Measurements from ENCODE around the gene CASS4.
"Not testable (repeated sequence)": the region's sequence is repeated elsewhere in the genome, so short reads cannot be mapped to it uniquely, and the experiment has no call there.

Gene CASS4

GRCh38 chr20:56411759-56412472, at the start of gene CASS4:
CASS4 (plus strand) TSS chr20:56412260; CDS start chr20:56412459, 199 bp downstream.
- peak; percentile 88 for DNase-seq

- no peak for DNase-seq
These were observed 49.1 kb upstream of the CASS4 start for GRCh38 chr20:56362833-56363413.

GRCh38 chr20:56363491-56363890, 48.6 kb upstream of the CASS4 start:
- no peak for DNase-seq

- no peak for DNase-seq
These were observed 43.5 kb upstream of the CASS4 start for GRCh38 chr20:56368351-56369134.

GRCh38 chr20:56369179-56369578, 42.9 kb upstream of the CASS4 start:
- no peak for DNase-seq

GRCh38 chr20:56371977-56372376, 40.1 kb upstream of the CASS4 start:
- DNase-seq = no peak

- no peak for DNase-seq
These were observed 39.2 kb upstream of the CASS4 start for GRCh38 chr20:56372850-56373249.

GRCh38 chr20:56373942-56374341, 38.1 kb upstream of the CASS4 start:
- no peak for DNase-seq

- DNase-seq = no peak
These were observed 35.7 kb upstream of the CASS4 start for GRCh38 chr20:56376331-56376730.

GRCh38 chr20:56378386-56378785, 33.7 kb upstream of the CASS4 start:
- no peak for DNase-seq

- DNase-seq = no peak
These were observed 31.7 kb upstream of the CASS4 start for GRCh38 chr20:56380375-56380774.

GRCh38 chr20:56381501-56381900, 30.6 kb upstream of the CASS4 start:
- no peak for DNase-seq

GRCh38 chr20:56382696-56383095, 29.4 kb upstream of the CASS4 start:
- DNase-seq = no peak

GRCh38 chr20:56383334-56383733, 28.7 kb upstream of the CASS4 start:
- no peak for DNase-seq

GRCh38 chr20:56385130-56385529, 26.9 kb upstream of the CASS4 start:
- no peak for DNase-seq

GRCh38 chr20:56386219-56386618, 25.8 kb upstream of the CASS4 start:
- no peak for DNase-seq

- no peak for DNase-seq
These were observed 23.2 kb upstream of the CASS4 start for GRCh38 chr20:56388882-56389281.

- DNase-seq = no peak
These were observed 22.3 kb upstream of the CASS4 start for GRCh38 chr20:56389807-56390206.

GRCh38 chr20:56390396-56390795, 21.7 kb upstream of the CASS4 start:
- not testable (repeated sequence) for DNase-seq

- DNase-seq = no peak
These were observed 21.0 kb upstream of the CASS4 start for GRCh38 chr20:56391037-56391436.

- no peak for DNase-seq
These were observed 20.4 kb upstream of the CASS4 start for GRCh38 chr20:56391596-56392131.

- DNase-seq = peak; percentile 98
These were observed 19.8 kb upstream of the CASS4 start, which contains the start of the genes AURKA and CSTF1 for GRCh38 chr20:56392132-56392880. AURKA (minus strand) TSS chr20:56392215; CDS start chr20:56388197, 4,018 bp downstream. CSTF1 (plus strand) TSS chr20:56392645; CDS start chr20:56395553, 2,908 bp downstream.

Data from GDM1 (cell line).